Cardiac fibroblast (primary cell): ENCODE measurements around the gene TLR6.

ENCODE experiments used
- DNase-seq, 2 donors: peaks; one replicate each; pipeline versions ENCODE4 v3.0.0 to v3.0.0-alpha.2; 2010; ENCODE audit warnings: low read depth in 2 of 2
- H3K4me3 ChIP-seq, 2 donors: replicated peaks in 1 of 2; 1 replicate in 1 of 2; 2 replicates in 1 of 2; pipeline ENCODE4 v1.5.1; 2011; ENCODE audit warnings: low read depth in 2 of 2, low read length in 2 of 2, mild to moderate bottlenecking in 2 of 2, moderate library complexity in 1 of 2
- TF ChIP-seq, protein P1 (sequence below): IDR thresholded peaks from one replicate; pipeline ENCODE4 v1.5.1; 2011; ENCODE audit warnings: low read depth, mild to moderate bottlenecking, low read length, inconsistent platforms

TLR6 gene

DNA sequence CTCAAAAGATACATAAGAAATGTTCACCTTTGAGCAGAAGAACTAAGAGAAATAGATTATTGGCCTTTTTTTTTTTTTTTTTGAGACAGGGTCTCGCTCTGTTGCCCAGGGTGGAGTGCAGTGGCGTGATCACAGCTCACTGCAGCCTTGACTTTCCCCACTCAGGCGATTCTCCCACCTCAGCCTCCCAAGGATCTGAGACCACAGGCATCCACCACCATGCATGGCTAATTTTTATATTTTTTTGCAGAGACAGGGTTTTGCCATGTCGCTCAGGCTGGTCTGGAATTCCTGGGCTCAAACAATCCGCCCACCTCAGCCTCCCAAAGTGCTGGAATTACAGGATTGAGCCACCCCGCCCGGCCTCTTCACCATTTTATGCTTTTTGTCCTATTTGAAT is 2.9 kb upstream of the TLR6 start:
- TF ChIP-seq, protein P1, sequence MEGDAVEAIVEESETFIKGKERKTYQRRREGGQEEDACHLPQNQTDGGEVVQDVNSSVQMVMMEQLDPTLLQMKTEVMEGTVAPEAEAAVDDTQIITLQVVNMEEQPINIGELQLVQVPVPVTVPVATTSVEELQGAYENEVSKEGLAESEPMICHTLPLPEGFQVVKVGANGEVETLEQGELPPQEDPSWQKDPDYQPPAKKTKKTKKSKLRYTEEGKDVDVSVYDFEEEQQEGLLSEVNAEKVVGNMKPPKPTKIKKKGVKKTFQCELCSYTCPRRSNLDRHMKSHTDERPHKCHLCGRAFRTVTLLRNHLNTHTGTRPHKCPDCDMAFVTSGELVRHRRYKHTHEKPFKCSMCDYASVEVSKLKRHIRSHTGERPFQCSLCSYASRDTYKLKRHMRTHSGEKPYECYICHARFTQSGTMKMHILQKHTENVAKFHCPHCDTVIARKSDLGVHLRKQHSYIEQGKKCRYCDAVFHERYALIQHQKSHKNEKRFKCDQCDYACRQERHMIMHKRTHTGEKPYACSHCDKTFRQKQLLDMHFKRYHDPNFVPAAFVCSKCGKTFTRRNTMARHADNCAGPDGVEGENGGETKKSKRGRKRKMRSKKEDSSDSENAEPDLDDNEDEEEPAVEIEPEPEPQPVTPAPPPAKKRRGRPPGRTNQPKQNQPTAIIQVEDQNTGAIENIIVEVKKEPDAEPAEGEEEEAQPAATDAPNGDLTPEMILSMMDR: no peak
- no peak for DNase-seq
- H3K4me3 ChIP-seq: no peak overlapping the region

DNA sequence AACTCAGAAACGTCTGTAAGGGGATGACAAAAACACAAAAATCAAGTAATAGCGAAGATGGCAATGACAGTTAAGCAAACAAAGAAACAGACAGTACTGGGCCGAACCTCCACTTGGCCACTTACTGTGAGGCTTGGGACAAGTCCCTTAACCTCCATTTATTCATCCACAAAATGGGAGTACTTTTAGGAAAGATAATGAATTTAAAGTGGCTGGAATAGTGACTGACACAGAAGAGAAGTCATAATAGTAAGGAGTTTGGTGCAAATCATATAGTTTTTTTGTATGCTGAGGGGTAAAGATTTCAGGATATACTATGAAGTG is 1.4 kb upstream of the TLR6 start:
- TF ChIP-seq, protein P1: no peak
- H3K4me3 ChIP-seq: peak overlapping the region in 1 of 2 donors; percentile 13
- DNase-seq: no peak

DNA sequence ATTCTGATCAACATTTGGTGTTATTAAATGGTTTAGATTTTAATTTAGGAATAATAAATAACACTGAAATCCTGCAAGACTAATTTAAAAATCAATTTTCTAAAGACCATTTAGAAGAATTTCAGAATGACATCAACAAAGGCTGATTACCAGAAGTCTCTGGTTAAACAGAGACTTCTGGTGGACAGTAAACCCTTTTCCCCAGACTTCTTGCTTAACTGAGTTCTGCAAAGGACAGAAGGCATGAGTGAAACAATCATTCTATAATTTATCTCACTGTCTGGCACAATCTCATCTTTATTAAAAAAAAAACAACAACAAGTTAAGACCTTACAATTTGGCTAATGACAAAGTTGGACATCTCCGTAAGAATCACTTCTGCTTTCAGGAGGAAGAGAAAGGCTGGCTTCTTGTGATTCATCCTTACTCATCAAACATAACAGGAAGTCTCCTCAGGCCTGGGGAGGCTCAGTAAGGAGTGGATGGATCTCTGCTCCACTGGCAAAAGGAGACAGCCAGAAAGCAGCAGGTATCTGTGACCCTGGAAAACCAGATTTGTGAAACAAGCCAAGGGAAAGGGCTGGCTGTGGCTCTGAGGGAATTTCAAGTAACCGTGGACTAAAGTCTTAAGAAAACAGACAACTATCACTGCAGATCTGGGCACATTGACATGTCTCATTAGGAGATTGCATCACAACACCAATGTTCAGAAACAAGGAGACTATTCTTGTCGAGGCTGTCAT is 908 bp upstream of the TLR6 start:
- TF ChIP-seq, protein P1: no peak
- peak overlapping the region in 1 of 2 donors; percentile 25 for H3K4me3 ChIP-seq
- DNase-seq: peak; percentile 81 to 95

DNA sequence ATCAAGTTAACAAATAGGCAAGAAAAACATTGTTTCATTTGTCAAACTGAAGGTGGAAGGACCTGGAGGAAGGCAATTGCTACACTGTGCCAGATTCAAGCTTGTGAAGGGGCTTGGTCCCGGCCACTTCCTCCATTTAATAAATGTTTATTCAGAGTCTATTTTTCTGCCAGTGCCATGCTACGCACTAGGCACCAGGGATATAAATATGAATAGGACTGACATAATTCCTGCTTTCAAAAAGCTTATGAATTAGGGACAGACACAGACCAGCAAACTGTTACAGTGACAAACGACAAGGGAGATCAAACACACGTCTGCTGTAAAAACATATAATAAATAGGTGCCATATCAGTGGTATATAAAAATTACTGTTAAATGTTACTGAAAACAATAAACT is 571 bp downstream of the TLR6 start:
- DNase-seq: no peak
- TF ChIP-seq, protein P1: no peak
- peak overlapping the region in 1 of 2 donors; percentile 25 for H3K4me3 ChIP-seq

DNA sequence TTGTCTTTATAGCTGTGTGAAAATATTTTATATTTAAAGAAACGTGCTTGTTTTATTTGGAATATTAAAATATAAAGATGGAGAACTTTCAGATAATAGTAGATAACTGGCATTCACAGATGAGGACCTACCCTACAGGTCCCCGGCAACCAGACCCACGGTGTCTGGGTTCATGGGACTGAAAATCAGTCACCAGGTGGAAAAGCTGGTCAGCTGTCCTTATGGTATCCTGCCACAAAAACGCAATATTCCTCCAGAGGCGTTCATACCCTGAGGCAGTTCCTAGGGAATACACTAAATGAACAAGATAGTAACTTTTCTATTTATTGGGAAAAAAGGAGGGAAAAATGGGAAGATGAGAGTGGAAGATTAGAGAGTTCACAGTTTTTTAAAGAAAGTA is 1.2 kb downstream of the TLR6 start:
- no peak for DNase-seq
- no peak overlapping the region for H3K4me3 ChIP-seq
- TF ChIP-seq, protein P1: no peak

DNA sequence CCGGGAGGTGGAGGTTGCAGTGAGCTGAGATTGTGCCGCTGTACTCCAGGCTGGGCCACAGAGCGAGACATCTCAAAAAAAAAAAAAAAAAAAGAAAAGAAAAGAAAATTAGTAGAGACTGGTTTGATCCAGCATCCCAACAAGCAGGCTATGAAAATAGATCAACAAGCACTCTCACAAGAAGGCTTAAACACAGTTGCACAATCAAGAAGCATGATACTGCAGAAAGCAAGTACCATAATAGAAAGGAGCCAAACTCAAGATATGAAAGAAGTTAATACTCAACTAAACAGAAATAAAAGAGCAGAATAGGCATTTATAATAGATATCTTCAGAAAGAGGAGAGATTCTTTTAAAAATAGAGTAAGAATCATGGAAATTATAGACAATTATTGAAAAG is 10.6 kb downstream of the TLR6 start:
- TF ChIP-seq, protein P1: no peak
- no peak overlapping the region for H3K4me3 ChIP-seq
- DNase-seq: peak; percentile 5 to 26

DNA sequence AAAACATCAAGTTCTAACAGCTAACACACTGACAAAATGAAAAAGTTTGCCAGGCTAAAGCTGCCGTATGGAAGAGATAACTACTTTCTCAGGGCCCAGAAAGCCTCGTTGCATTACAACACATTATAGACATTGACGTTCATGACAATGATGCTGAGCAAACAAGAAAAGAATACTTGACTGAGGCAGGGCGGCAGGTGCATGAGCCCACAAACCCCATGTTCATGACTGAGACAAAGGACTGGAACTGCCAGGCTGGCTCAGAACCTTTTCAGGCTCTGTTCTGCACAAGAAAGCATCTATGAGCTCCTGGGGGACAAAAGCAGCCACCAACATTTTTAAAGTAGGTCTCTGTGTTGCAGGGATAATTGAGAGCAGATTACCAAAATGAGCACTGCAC is 13.6 kb downstream of the TLR6 start:
- TF ChIP-seq, protein P1: no peak
- no peak overlapping the region for H3K4me3 ChIP-seq
- DNase-seq: no peak
